Breast epithelium (tissue), 3 donors: ENCODE results near the gene ESPN.

Source experiments
- CTCF ChIP-seq, 3 donors: fragments of 450-650 bp; IDR thresholded peaks; one replicate each; pipeline ENCODE4 v1.5.1; 2016 to 2017; ENCODE audit warnings: antibody characterized with exemption in 3 of 3, mild to moderate bottlenecking in 3 of 3, moderate library complexity in 3 of 3
- POLR2A ChIP-seq: fragments of 450-650 bp; IDR thresholded peaks from one replicate; pipeline ENCODE4 v1.6.1; 2016; ENCODE audit warnings: antibody characterized with exemption, mild to moderate bottlenecking, moderate library complexity

- TF ChIP-seq POLR2A (no peak), CTCF (IDR thresholded peaks at IDR 0.05) (no peak)
Observed at GRCh38 chr1:6481820-6482219, 57.2 kb downstream of the ESPN start.
